Measurements from ENCODE around the gene FNDC3B. TPM values are rescaled to one million over a fixed set of nuclear protein-coding genes. Genes with fewer than 3 reads are reported as not detected.

Gene FNDC3B
- total RNA-seq, 2 experiments from 2014 or later = 14.4 to 17.8 TPM

GRCh38 chr3:172375206-172375850 is 335.9 kb downstream of the FNDC3B start:
- DNase-seq = no peak
- POLR2A ChIA-PET = no interaction called here
- H3K4me3 Mint-ChIP-seq = no peak overlapping the region
- H3K27me3 Mint-ChIP-seq = no peaks in the 10 kb centered on the region
- H3K36me3 Mint-ChIP-seq = peaks cover 43% of the 10 kb centered on the region
- intact Hi-C loops (cut with micrococcal nuclease) = no loop called here
- peaks cover 4% of the 10 kb centered on the region for H3K9me3 Mint-ChIP-seq
- CTCF ChIA-PET = interaction anchor here (0.6 to 1.0 kb wide), 2 partner anchors 291 to 310 kb away, joined by 3 read pairs; no protein-coding TSS in a partner anchor
- no peaks in the 10 kb centered on the region for H3K4me1 Mint-ChIP-seq (ENCODE audit: low read depth)
- no peak overlapping the region for H3K27ac Mint-ChIP-seq

GRCh38 chr3:172376402-172376801 is 337.0 kb downstream of the FNDC3B start:
- POLR2A ChIA-PET = no interaction called here
- no peak overlapping the region for H3K4me3 Mint-ChIP-seq

GRCh38 chr3:172376881-172377280 is 337.5 kb downstream of the FNDC3B start:
- peaks cover 53% of the 10 kb centered on the region for H3K36me3 Mint-ChIP-seq
- no peak for DNase-seq
- intact Hi-C loops (cut with micrococcal nuclease) = no loop called here
- no peak overlapping the region for H3K4me3 Mint-ChIP-seq
- peaks cover 4% of the 10 kb centered on the region for H3K9me3 Mint-ChIP-seq
- H3K4me1 Mint-ChIP-seq (ENCODE audit: low read depth) = no peaks in the 10 kb centered on the region
- POLR2A ChIA-PET = no interaction called here
- no peaks in the 10 kb centered on the region for H3K27me3 Mint-ChIP-seq
- H3K27ac Mint-ChIP-seq = no peak overlapping the region
- CTCF ChIA-PET = interaction anchor here (1.0 kb wide), 1 partner anchor 35 kb away, joined by 3 read pairs; no protein-coding TSS in a partner anchor

More at GRCh38 chr3:172376402-172376801, 337.0 kb downstream of the FNDC3B start:
- DNase-seq = no peak
- intact Hi-C loops (cut with micrococcal nuclease) = no loop called here
- H3K36me3 Mint-ChIP-seq = peaks cover 50% of the 10 kb centered on the region
- no peak overlapping the region for H3K27ac Mint-ChIP-seq
- CTCF ChIA-PET = interaction anchor here (1.0 kb wide), 1 partner anchor 35 kb away, joined by 3 read pairs; no protein-coding TSS in a partner anchor
- peaks cover 4% of the 10 kb centered on the region for H3K9me3 Mint-ChIP-seq
- no peaks in the 10 kb centered on the region for H3K4me1 Mint-ChIP-seq (ENCODE audit: low read depth)
- H3K27me3 Mint-ChIP-seq = no peaks in the 10 kb centered on the region

- Mint-ChIP-seq H3K36me3 (peaks cover 61% of the 10 kb centered on the region), H3K9me3 (peaks cover 4% of the 10 kb centered on the region), H3K27me3 (no peaks in the 10 kb centered on the region), H3K27ac (no peak overlapping the region), H3K4me1 (ENCODE audit: low read depth) (no peaks in the 10 kb centered on the region), H3K4me3 (no peak overlapping the region)
- DNase-seq = no peak
- intact Hi-C loops (cut with micrococcal nuclease) = no loop called here
- CTCF ChIA-PET = interaction anchor here (1.3 kb wide), 1 partner anchor 83 kb away, joined by 4 read pairs; no protein-coding TSS in a partner anchor
- POLR2A ChIA-PET = no interaction called here
These were observed 339.1 kb downstream of the FNDC3B start for GRCh38 chr3:172378439-172378838.

- CTCF ChIA-PET = no interaction called here
- H3K36me3 Mint-ChIP-seq = peaks cover 57% of the 10 kb centered on the region
- no peaks in the 10 kb centered on the region for H3K4me1 Mint-ChIP-seq (ENCODE audit: low read depth)
- DNase-seq = no peak
- H3K27ac Mint-ChIP-seq = no peak overlapping the region
- POLR2A ChIA-PET = no interaction called here
- peaks cover 4% of the 10 kb centered on the region for H3K9me3 Mint-ChIP-seq
- H3K27me3 Mint-ChIP-seq = no peaks in the 10 kb centered on the region
- intact Hi-C loops (cut with micrococcal nuclease) = no loop called here
- H3K4me3 Mint-ChIP-seq = no peak overlapping the region
These were observed 340.0 kb downstream of the FNDC3B start for GRCh38 chr3:172379372-172379771.

- ChIA-PET POLR2A (no interaction called here), CTCF (no interaction called here)
- H3K4me1 Mint-ChIP-seq (ENCODE audit: low read depth) = no peaks in the 10 kb centered on the region
- peaks cover 55% of the 10 kb centered on the region for H3K36me3 Mint-ChIP-seq
- peaks cover 4% of the 10 kb centered on the region for H3K9me3 Mint-ChIP-seq
- no peaks in the 10 kb centered on the region for H3K27me3 Mint-ChIP-seq
- H3K4me3 Mint-ChIP-seq = no peak overlapping the region
- intact Hi-C loops (cut with micrococcal nuclease) = no loop called here
- no peak for DNase-seq
- no peak overlapping the region for H3K27ac Mint-ChIP-seq
These were observed 341.3 kb downstream of the FNDC3B start for GRCh38 chr3:172380632-172381031.

- no peak for DNase-seq
- no peak overlapping the region for H3K4me3 Mint-ChIP-seq
- H3K27ac Mint-ChIP-seq = no peak overlapping the region
- CTCF ChIA-PET = no interaction called here
- intact Hi-C loops (cut with micrococcal nuclease) = no loop called here
- no peaks in the 10 kb centered on the region for H3K27me3 Mint-ChIP-seq
- peaks cover 4% of the 10 kb centered on the region for H3K9me3 Mint-ChIP-seq
- H3K36me3 Mint-ChIP-seq = peaks cover 42% of the 10 kb centered on the region
- H3K4me1 Mint-ChIP-seq (ENCODE audit: low read depth) = no peaks in the 10 kb centered on the region
- POLR2A ChIA-PET = no interaction called here
These were observed 344.0 kb downstream of the FNDC3B start for GRCh38 chr3:172383306-172383796.

GRCh38 chr3:172384836-172385235 is 345.5 kb downstream of the FNDC3B start:
- no peak for DNase-seq
- intact Hi-C loops (cut with micrococcal nuclease) = no loop called here
- CTCF ChIA-PET = no interaction called here
- Mint-ChIP-seq H3K4me3 (no peak overlapping the region), H3K9me3 (no peaks in the 10 kb centered on the region), H3K36me3 (peaks cover 28% of the 10 kb centered on the region), H3K4me1 (ENCODE audit: low read depth) (no peaks in the 10 kb centered on the region), H3K27me3 (no peaks in the 10 kb centered on the region), H3K27ac (no peak overlapping the region)
- POLR2A ChIA-PET = no interaction called here

- no peaks in the 10 kb centered on the region for H3K4me1 Mint-ChIP-seq (ENCODE audit: low read depth)
- no peaks in the 10 kb centered on the region for H3K27me3 Mint-ChIP-seq
- ChIA-PET POLR2A (no interaction called here), CTCF (no interaction called here)
- no peaks in the 10 kb centered on the region for H3K9me3 Mint-ChIP-seq
- DNase-seq = no peak
- no peak overlapping the region for H3K27ac Mint-ChIP-seq
- H3K4me3 Mint-ChIP-seq = no peak overlapping the region
- H3K36me3 Mint-ChIP-seq = peaks cover 7% of the 10 kb centered on the region
- intact Hi-C loops (cut with micrococcal nuclease) = no loop called here
These were observed 348.4 kb downstream of the FNDC3B start for GRCh38 chr3:172387728-172388127.

- Mint-ChIP-seq H3K4me1 (ENCODE audit: low read depth) (no peaks in the 10 kb centered on the region), H3K36me3 (peaks cover 9% of the 10 kb centered on the region), H3K9me3 (no peaks in the 10 kb centered on the region), H3K27me3 (no peaks in the 10 kb centered on the region), H3K27ac (no peak overlapping the region), H3K4me3 (no peak overlapping the region)
- POLR2A ChIA-PET = no interaction called here
- CTCF ChIA-PET = no interaction called here
- intact Hi-C loops (cut with micrococcal nuclease) = no loop called here
- DNase-seq = no peak
These were observed 349.2 kb downstream of the FNDC3B start for GRCh38 chr3:172388412-172389078.

- ChIA-PET POLR2A (no interaction called here), CTCF (interaction anchor here (0.9 kb wide), 1 partner anchor 71 kb away, joined by 3 read pairs; no protein-coding TSS in a partner anchor)
These were observed 351.4 kb downstream of the FNDC3B start for GRCh38 chr3:172390792-172391191.

GRCh38 chr3:172391592-172392302 is 352.4 kb downstream of the FNDC3B start:
- Mint-ChIP-seq H3K4me3 (no peak overlapping the region), H3K4me1 (ENCODE audit: low read depth) (no peaks in the 10 kb centered on the region), H3K27me3 (no peaks in the 10 kb centered on the region), H3K36me3 (peaks cover 9% of the 10 kb centered on the region), H3K9me3 (no peaks in the 10 kb centered on the region), H3K27ac (no peak overlapping the region)
- DNase-seq = no peak
- intact Hi-C loops (cut with micrococcal nuclease) = no loop called here
- ChIA-PET POLR2A (no interaction called here), CTCF (interaction anchor here (0.9 kb wide), 1 partner anchor 70 kb away, joined by 3 read pairs; no protein-coding TSS in a partner anchor)

More at GRCh38 chr3:172390792-172391191, 351.4 kb downstream of the FNDC3B start:
- Mint-ChIP-seq H3K4me3 (no peak overlapping the region), H3K4me1 (ENCODE audit: low read depth) (no peaks in the 10 kb centered on the region), H3K9me3 (no peaks in the 10 kb centered on the region), H3K27me3 (no peaks in the 10 kb centered on the region), H3K36me3 (peaks cover 9% of the 10 kb centered on the region), H3K27ac (no peak overlapping the region)
- DNase-seq = no peak
- intact Hi-C loops (cut with micrococcal nuclease) = no loop called here

All from activated CD4-positive, alpha-beta memory T cell treated with anti-CD3 and anti-CD28 coated beads for 36 hours (primary cell).